Measurements from ENCODE around the gene CENPB.

DNA sequence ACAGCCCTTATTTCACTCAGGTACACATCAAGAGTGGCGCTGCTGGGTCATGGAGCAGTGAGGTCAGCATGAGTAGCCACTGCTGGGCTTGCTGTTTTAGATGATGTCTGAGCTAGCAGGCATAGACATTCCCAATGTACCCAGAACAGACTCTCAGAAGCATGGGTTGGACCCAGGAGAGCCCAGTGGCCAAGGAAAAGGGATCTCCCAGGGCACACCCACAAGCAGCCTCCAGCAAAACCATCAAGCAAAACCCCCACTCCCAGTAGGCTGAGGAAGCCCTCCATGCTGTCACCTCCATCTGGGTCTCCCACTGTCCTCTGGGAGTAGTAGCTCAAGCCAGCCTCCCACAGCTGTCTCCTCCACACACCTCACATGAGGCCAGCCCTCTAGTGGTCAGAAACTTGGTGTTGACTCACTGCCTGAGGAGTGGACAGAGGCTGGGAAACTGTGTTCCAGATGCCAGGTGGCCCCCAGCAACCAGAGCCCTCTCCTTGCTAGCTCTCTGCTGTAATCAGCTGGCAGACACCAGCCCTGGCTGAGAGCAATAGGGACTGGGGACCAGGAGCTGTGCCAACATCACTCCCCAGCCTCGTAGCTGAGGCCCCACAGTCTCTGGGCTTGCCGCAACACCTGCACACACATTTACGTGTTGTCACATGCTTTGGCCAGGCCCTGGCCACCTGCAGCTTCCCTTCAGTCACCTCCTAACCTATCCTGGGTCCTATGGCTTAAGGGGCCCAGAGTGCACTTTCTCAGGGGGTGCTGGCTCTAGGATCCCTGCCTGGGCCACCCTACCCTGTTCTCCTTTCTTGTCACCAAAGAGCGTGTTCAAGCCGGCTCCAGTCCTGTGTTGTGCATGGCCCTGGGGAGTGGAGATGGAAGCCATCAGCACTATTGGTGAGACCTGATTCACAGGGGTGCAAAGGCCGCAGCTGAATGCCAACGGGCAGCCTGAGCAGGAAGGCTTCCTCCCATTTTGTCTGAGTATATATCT, 31.9 kb upstream of the CENPB start:
- TF ChIP-seq, protein P1, sequence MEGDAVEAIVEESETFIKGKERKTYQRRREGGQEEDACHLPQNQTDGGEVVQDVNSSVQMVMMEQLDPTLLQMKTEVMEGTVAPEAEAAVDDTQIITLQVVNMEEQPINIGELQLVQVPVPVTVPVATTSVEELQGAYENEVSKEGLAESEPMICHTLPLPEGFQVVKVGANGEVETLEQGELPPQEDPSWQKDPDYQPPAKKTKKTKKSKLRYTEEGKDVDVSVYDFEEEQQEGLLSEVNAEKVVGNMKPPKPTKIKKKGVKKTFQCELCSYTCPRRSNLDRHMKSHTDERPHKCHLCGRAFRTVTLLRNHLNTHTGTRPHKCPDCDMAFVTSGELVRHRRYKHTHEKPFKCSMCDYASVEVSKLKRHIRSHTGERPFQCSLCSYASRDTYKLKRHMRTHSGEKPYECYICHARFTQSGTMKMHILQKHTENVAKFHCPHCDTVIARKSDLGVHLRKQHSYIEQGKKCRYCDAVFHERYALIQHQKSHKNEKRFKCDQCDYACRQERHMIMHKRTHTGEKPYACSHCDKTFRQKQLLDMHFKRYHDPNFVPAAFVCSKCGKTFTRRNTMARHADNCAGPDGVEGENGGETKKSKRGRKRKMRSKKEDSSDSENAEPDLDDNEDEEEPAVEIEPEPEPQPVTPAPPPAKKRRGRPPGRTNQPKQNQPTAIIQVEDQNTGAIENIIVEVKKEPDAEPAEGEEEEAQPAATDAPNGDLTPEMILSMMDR (IDR thresholded peaks at IDR 0.05; ENCODE audit: insufficient read depth, low read length): peak; percentile 50
- TF ChIP-seq, protein P2, sequence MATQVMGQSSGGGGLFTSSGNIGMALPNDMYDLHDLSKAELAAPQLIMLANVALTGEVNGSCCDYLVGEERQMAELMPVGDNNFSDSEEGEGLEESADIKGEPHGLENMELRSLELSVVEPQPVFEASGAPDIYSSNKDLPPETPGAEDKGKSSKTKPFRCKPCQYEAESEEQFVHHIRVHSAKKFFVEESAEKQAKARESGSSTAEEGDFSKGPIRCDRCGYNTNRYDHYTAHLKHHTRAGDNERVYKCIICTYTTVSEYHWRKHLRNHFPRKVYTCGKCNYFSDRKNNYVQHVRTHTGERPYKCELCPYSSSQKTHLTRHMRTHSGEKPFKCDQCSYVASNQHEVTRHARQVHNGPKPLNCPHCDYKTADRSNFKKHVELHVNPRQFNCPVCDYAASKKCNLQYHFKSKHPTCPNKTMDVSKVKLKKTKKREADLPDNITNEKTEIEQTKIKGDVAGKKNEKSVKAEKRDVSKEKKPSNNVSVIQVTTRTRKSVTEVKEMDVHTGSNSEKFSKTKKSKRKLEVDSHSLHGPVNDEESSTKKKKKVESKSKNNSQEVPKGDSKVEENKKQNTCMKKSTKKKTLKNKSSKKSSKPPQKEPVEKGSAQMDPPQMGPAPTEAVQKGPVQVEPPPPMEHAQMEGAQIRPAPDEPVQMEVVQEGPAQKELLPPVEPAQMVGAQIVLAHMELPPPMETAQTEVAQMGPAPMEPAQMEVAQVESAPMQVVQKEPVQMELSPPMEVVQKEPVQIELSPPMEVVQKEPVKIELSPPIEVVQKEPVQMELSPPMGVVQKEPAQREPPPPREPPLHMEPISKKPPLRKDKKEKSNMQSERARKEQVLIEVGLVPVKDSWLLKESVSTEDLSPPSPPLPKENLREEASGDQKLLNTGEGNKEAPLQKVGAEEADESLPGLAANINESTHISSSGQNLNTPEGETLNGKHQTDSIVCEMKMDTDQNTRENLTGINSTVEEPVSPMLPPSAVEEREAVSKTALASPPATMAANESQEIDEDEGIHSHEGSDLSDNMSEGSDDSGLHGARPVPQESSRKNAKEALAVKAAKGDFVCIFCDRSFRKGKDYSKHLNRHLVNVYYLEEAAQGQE (IDR thresholded peaks at IDR 0.05; ENCODE audit: insufficient replicate concordance, low read depth): no peak
- no peak for TF ChIP-seq POLR2AphosphoS5 (IDR thresholded peaks at IDR 0.05; ENCODE audit: low read depth)

Measured in HL-60 (cell line).